ENCODE results near the gene STX4. TPM values are rescaled to one million over a fixed set of nuclear protein-coding genes. Genes with fewer than 3 reads are reported as not detected.

The STX4 gene
- total and polyA plus RNA-seq, 4 donors: 11.4 to 22.1 (median 17.4) TPM

GRCh38 chr16:31005350-31006085, 27.8 kb upstream of the STX4 start:
- peaks cover 3 to 8% (median 6%) of the 10 kb centered on the region in 4 donors for H3K4me1 ChIP-seq (ENCODE audit: control insufficient read depth in 4 of 4, insufficient read depth in 4 of 4, low read length in 3 of 4)
- no peak overlapping the region for H3K9ac ChIP-seq (ENCODE audit: low read depth in 1 of 2, low read length in 2 of 2)
- H3K4me3 ChIP-seq (ENCODE audit: low read depth in 1 of 3, low read length in 3 of 3): no peak overlapping the region
- WGBS: 77% methylated on average over 16 of the region's 16 CpGs
- H3K36me3 ChIP-seq (ENCODE audit: control insufficient read depth in 4 of 4, insufficient read depth in 3 of 4, low read depth in 1 of 4, low read length in 3 of 4): no peaks in the 10 kb centered on the region
- no peaks in the 10 kb centered on the region for H3K27me3 ChIP-seq (ENCODE audit: control insufficient read depth in 4 of 4, insufficient read depth in 4 of 4, low read length in 3 of 4)
- H3K9me3 ChIP-seq (ENCODE audit: control insufficient read depth in 4 of 4, low read length in 3 of 4): no peaks in the 10 kb centered on the region
- no peak for TF ChIP-seq HNF4A (conservative IDR thresholded peaks at IDR 0.05)
- no peak for TF ChIP-seq RAD21 (IDR thresholded peaks at IDR 0.05)
- TF ChIP-seq FOXA1 (IDR thresholded peaks at IDR 0.05): no peak
- TF ChIP-seq EGR1 (IDR thresholded peaks at IDR 0.05; ENCODE audit: low read depth in 2 of 2): no peak
- no peak for TF ChIP-seq GABPA (IDR thresholded peaks at IDR 0.05 in 1 of 2, conservative IDR thresholded peaks at IDR 0.05 in 1 of 2)
- no peak for TF ChIP-seq JUND (IDR thresholded peaks at IDR 0.05)
- TF ChIP-seq, protein P1, sequence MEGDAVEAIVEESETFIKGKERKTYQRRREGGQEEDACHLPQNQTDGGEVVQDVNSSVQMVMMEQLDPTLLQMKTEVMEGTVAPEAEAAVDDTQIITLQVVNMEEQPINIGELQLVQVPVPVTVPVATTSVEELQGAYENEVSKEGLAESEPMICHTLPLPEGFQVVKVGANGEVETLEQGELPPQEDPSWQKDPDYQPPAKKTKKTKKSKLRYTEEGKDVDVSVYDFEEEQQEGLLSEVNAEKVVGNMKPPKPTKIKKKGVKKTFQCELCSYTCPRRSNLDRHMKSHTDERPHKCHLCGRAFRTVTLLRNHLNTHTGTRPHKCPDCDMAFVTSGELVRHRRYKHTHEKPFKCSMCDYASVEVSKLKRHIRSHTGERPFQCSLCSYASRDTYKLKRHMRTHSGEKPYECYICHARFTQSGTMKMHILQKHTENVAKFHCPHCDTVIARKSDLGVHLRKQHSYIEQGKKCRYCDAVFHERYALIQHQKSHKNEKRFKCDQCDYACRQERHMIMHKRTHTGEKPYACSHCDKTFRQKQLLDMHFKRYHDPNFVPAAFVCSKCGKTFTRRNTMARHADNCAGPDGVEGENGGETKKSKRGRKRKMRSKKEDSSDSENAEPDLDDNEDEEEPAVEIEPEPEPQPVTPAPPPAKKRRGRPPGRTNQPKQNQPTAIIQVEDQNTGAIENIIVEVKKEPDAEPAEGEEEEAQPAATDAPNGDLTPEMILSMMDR (IDR thresholded peaks at IDR 0.05; ENCODE audit: low read depth, low read length, missing input control): no peak
- no peak for TF ChIP-seq FOXA2 (IDR thresholded peaks at IDR 0.05)
- no peak for TF ChIP-seq ATF3 (IDR thresholded peaks at IDR 0.05)
- no peak for TF ChIP-seq SP1 (IDR thresholded peaks at IDR 0.05)
- TF ChIP-seq HNF4G (IDR thresholded peaks at IDR 0.05): no peak
- TF ChIP-seq ZBTB33 (IDR thresholded peaks at IDR 0.05): no peak
- TF ChIP-seq, protein P2, sequence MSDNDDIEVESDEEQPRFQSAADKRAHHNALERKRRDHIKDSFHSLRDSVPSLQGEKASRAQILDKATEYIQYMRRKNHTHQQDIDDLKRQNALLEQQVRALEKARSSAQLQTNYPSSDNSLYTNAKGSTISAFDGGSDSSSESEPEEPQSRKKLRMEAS (IDR thresholded peaks at IDR 0.05): no peak
- TF ChIP-seq, protein P3, sequence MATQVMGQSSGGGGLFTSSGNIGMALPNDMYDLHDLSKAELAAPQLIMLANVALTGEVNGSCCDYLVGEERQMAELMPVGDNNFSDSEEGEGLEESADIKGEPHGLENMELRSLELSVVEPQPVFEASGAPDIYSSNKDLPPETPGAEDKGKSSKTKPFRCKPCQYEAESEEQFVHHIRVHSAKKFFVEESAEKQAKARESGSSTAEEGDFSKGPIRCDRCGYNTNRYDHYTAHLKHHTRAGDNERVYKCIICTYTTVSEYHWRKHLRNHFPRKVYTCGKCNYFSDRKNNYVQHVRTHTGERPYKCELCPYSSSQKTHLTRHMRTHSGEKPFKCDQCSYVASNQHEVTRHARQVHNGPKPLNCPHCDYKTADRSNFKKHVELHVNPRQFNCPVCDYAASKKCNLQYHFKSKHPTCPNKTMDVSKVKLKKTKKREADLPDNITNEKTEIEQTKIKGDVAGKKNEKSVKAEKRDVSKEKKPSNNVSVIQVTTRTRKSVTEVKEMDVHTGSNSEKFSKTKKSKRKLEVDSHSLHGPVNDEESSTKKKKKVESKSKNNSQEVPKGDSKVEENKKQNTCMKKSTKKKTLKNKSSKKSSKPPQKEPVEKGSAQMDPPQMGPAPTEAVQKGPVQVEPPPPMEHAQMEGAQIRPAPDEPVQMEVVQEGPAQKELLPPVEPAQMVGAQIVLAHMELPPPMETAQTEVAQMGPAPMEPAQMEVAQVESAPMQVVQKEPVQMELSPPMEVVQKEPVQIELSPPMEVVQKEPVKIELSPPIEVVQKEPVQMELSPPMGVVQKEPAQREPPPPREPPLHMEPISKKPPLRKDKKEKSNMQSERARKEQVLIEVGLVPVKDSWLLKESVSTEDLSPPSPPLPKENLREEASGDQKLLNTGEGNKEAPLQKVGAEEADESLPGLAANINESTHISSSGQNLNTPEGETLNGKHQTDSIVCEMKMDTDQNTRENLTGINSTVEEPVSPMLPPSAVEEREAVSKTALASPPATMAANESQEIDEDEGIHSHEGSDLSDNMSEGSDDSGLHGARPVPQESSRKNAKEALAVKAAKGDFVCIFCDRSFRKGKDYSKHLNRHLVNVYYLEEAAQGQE (IDR thresholded peaks at IDR 0.05): no peak
- no peak overlapping the region for H3K27ac ChIP-seq (ENCODE audit: low read depth in 1 of 2, low read length in 2 of 2)
- DNase-seq (ENCODE audit: low spot score): no peak

DNA sequence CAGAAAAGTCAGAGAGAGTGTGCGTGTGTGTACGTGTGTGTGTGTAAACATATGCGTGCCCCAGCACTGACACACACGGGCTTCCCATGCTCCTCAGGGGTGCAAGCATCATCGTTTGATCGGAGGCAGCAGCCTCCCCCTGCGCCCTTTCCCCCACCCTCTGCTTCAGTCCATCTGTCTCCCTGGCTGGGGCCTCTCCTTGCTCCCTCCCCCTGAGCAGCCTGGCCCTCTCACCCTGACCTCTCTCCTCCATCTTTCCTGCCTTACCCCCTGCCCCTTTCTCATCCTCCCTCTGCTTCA, 27.3 kb upstream of the STX4 start:
- DNase-seq (ENCODE audit: low spot score): no peak
- no peak for TF ChIP-seq RAD21 (IDR thresholded peaks at IDR 0.05)
- no peak for TF ChIP-seq GABPA (IDR thresholded peaks at IDR 0.05 in 1 of 2, conservative IDR thresholded peaks at IDR 0.05 in 1 of 2)
- no peak for TF ChIP-seq TAF1 (conservative IDR thresholded peaks at IDR 0.05)
- Histone ChIP-seq H3K4me3 (ENCODE audit: low read depth in 1 of 3, low read length in 3 of 3) (no peak overlapping the region), H3K36me3 (ENCODE audit: control insufficient read depth in 4 of 4, insufficient read depth in 3 of 4, low read depth in 1 of 4, low read length in 3 of 4) (no peaks in the 10 kb centered on the region), H3K27ac (ENCODE audit: low read depth in 1 of 2, low read length in 2 of 2) (no peak overlapping the region), H3K27me3 (ENCODE audit: control insufficient read depth in 4 of 4, insufficient read depth in 4 of 4, low read length in 3 of 4) (peaks cover 0 to 3% (median 0%) of the 10 kb centered on the region in 4 donors), H3K4me1 (ENCODE audit: control insufficient read depth in 4 of 4, insufficient read depth in 4 of 4, low read length in 3 of 4) (peaks cover 0 to 8% (median 6%) of the 10 kb centered on the region in 4 donors), H3K9ac (ENCODE audit: low read depth in 1 of 2, low read length in 2 of 2) (no peak overlapping the region), H3K9me3 (ENCODE audit: control insufficient read depth in 4 of 4, low read length in 3 of 4) (no peaks in the 10 kb centered on the region)
- 70% methylated on average over 7 of the region's 7 CpGs for WGBS

Measured in liver (tissue), 9 donors.